A673 (cell line): Measurements from ENCODE around the gene MAN2B2. TPM values are rescaled to one million over a fixed set of nuclear protein-coding genes. Genes with fewer than 3 reads are reported as not detected.
A peak's percentile ranks its signal among the peaks of the same experiment; 100 is the strongest.

Source experiments
- BruUV-seq: library from RNA; stranded (reverse); fragments of 400-500 nt; replicated peaks from 2 replicates; lab custom pipeline; 2021; lab: Mats Ljungman, UMichigan
- CTCF ChIA-PET: fragments of 300-600 bp; sonication (Branson Sonifier 250); formaldehyde crosslinking; loops from one replicate; lab custom pipeline; 2022; ENCODE audit warnings: antibody characterized with exemption; lab: Charles Lee
- POLR2A ChIA-PET: fragments of 300-600 bp; sonication (Branson Sonifier 250); formaldehyde crosslinking; loops from one replicate; lab custom pipeline; 2022; ENCODE audit warnings: antibody characterized with exemption; ENCODE audit not compliant: low non-redundant PET; lab: Charles Lee
- DNase-seq: peaks from one replicate; pipeline ENCODE4 v3.0.0-alpha.2; 2015; ENCODE audit warnings: low spot score
- H3K27ac ChIP-seq: fragments of 200-600 bp; sonication (generic); 2 replicates; pipeline ENCODE4 v1.5.1; 2016; ENCODE audit warnings: mixed run types, low read depth, mild to moderate bottlenecking, mixed read lengths, antibody characterized with exemption, low read length; ENCODE audit not compliant: poor library complexity, severe bottlenecking
- H3K27me3 ChIP-seq: fragments of 200-600 bp; sonication (generic); replicated peaks from 2 replicates; pipeline ENCODE4 v1.6.1; 2017; ENCODE audit warnings: mixed run types, low read depth, mild to moderate bottlenecking, mixed read lengths, antibody characterized with exemption, low read length; ENCODE audit not compliant: insufficient read depth, poor library complexity
- H3K36me3 ChIP-seq: fragments of 200-600 bp; sonication (generic); 2 replicates; pipeline ENCODE4 v1.6.1; 2016; ENCODE audit warnings: mixed run types, mild to moderate bottlenecking, mixed read lengths, antibody characterized with exemption, low read length; ENCODE audit not compliant: insufficient read depth, poor library complexity, severe bottlenecking
- H3K4me1 ChIP-seq: fragments of 200-600 bp; sonication (generic); 2 replicates; pipeline ENCODE4 v1.6.1; 2017; ENCODE audit warnings: mixed run types, mild to moderate bottlenecking, mixed read lengths, antibody characterized with exemption, low read length; ENCODE audit not compliant: insufficient read depth, poor library complexity, severe bottlenecking
- H3K4me3 ChIP-seq: fragments of 200-600 bp; sonication (generic); 2 replicates; pipeline ENCODE4 v1.5.1; 2016; ENCODE audit warnings: low read depth, mixed run types, mild to moderate bottlenecking, mixed read lengths, low read length; ENCODE audit not compliant: poor library complexity, severe bottlenecking
- H3K9me3 ChIP-seq: fragments of 200-600 bp; sonication (generic); 2 replicates; pipeline ENCODE4 v1.6.1; 2016; ENCODE audit warnings: mixed run types, low read depth, mild to moderate bottlenecking, mixed read lengths, antibody characterized with exemption, low read length; ENCODE audit not compliant: poor library complexity, severe bottlenecking
- CTCF ChIP-seq: fragments of 300-800, 200-600 bp; sonication (generic); conservative IDR thresholded peaks from 2 replicates; pipeline ENCODE4 v1.5.1; 2017; ENCODE audit warnings: low read depth, mild to moderate bottlenecking, antibody characterized with exemption, low read length, moderate library complexity, mixed read lengths
- EZH2 ChIP-seq: fragments of 200-600 bp; sonication (generic); IDR thresholded peaks from 2 replicates; pipeline ENCODE4 v1.6.1; 2017; ENCODE audit warnings: borderline replicate concordance, low read depth, mild to moderate bottlenecking, mixed read lengths, antibody characterized with exemption, low read length; ENCODE audit not compliant: poor library complexity, severe bottlenecking
- intact Hi-C: fragments of 100-400 bp; cut with micrococcal nuclease; formaldehyde crosslinking; loops from one replicate; pipeline ENCODE4 v1.10.0; 2022; ENCODE audit not compliant: unreplicated experiment
- total RNA-seq: library from RNA; stranded (reverse); gene quantifications from 2 replicates; pipeline ENCODE4 v1.2.3, GENCODE V29; 2021

The MAN2B2 gene
- total RNA-seq, 1 experiment from 2014 or later: 14.9 TPM

GRCh38 chr4:6546681-6547447, 28.1 kb upstream of the MAN2B2 start:
- intact Hi-C loops: loop anchor here (2.0 to 5.0 kb wide), 2 partner anchors 215 to 296 kb away; no protein-coding TSS in a partner anchor
- Histone ChIP-seq H3K9me3 (no peaks in the 10 kb centered on the region), H3K27me3 (peaks cover 57% of the 10 kb centered on the region), H3K36me3 (no peaks in the 10 kb centered on the region), H3K27ac (no peak overlapping the region), H3K4me1 (no peaks in the 10 kb centered on the region), H3K4me3 (no peak overlapping the region)
- TF ChIP-seq CTCF (peak; percentile 97), EZH2 (no peak)
- peak; percentile 76 for DNase-seq
- POLR2A ChIA-PET: no interaction called here
- CTCF ChIA-PET: interaction anchor here (0.9 to 1.0 kb wide), 3 partner anchors 13 to 296 kb away, joined by 3 to 5 read pairs (median 5); no protein-coding TSS in a partner anchor
- no TSS peak for BruUV-seq

- TF ChIP-seq CTCF (peak; percentile 51), EZH2 (no peak)
- intact Hi-C loops: loop anchor here (5.0 kb wide), 1 partner anchor 216 kb away; no protein-coding TSS in a partner anchor
- H3K4me3 ChIP-seq: no peak overlapping the region
- no peaks in the 10 kb centered on the region for H3K36me3 ChIP-seq
- BruUV-seq: no TSS peak
- ChIA-PET POLR2A (no interaction called here), CTCF (interaction anchor here (1.0 kb wide), 1 partner anchor 533 kb away, joined by 3 read pairs; no protein-coding TSS in a partner anchor)
- no peaks in the 10 kb centered on the region for H3K9me3 ChIP-seq
- H3K27me3 ChIP-seq: peaks cover 62% of the 10 kb centered on the region
- H3K4me1 ChIP-seq: no peaks in the 10 kb centered on the region
- no peak overlapping the region for H3K27ac ChIP-seq
- DNase-seq: peak; percentile 58
These were observed 26.6 kb upstream of the MAN2B2 start for GRCh38 chr4:6548201-6548881.

- ChIA-PET POLR2A (no interaction called here), CTCF (interaction anchor here (1.0 kb wide), 1 partner anchor 533 kb away, joined by 3 read pairs; no protein-coding TSS in a partner anchor)
- no peak for DNase-seq
- Histone ChIP-seq H3K9me3 (no peaks in the 10 kb centered on the region), H3K4me1 (no peaks in the 10 kb centered on the region), H3K27me3 (peaks cover 62% of the 10 kb centered on the region), H3K4me3 (no peak overlapping the region), H3K36me3 (no peaks in the 10 kb centered on the region), H3K27ac (no peak overlapping the region)
- BruUV-seq: no TSS peak
- intact Hi-C loops: loop anchor here (5.0 kb wide), 1 partner anchor 217 kb away; no protein-coding TSS in a partner anchor
- no peak for TF ChIP-seq EZH2
- TF ChIP-seq CTCF: no peak
These were observed 26.1 kb upstream of the MAN2B2 start for GRCh38 chr4:6548882-6549230.
